ENCODE results near the gene PKN2. TPM values are rescaled to one million over a fixed set of nuclear protein-coding genes. Genes with fewer than 3 reads are reported as not detected.

The PKN2 gene
- total and polyA plus RNA-seq, 2 experiments from 2014 or later, result 14.6 to 29.4 TPM

DNA sequence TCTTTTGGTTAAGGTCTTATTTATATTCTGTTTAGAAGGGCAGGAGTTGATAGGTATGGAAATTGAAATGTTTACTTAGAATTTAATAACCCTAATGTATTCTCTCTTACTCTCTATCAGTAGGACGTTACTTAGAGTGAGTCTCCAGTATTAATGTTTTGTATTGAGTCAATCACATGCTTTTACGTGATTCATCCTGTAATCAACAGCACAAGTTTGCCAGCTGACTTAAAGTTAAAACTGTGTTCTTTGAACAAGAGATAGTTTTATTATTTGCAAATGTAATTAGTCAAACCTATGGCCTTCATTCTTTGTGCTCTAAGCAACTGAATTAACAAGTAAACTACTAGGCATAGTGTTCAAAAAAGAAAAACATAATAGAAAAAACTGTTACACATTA is 57.3 kb downstream of the PKN2 start:
- Mint-ChIP-seq H3K4me1 (peaks cover 16% of the 10 kb centered on the region), H3K4me3 (no peak overlapping the region), H3K27me3 (ENCODE audit: insufficient read depth, low read depth, poor library complexity) (no peaks in the 10 kb centered on the region), H3K9me3 (peaks cover 2% of the 10 kb centered on the region; the same call in 1 of the 3 replicates), H3K36me3 (ENCODE audit: low read depth) (peaks cover 3% of the 10 kb centered on the region), H3K27ac (no peak overlapping the region)
- Histone ChIP-seq H4K20me1 (replicated peaks; ENCODE audit: insufficient read depth) (peaks cover 4% of the 10 kb centered on the region; the same call in 1 of the 2 replicates), H3K4me2 (no peak overlapping the region), H3K79me2 (replicated peaks; ENCODE audit: insufficient read depth) (peaks cover 45% of the 10 kb centered on the region), H2AFZ (no peak overlapping the region), H3K27me3 (ENCODE audit: insufficient read depth) (no peaks in the 10 kb centered on the region), H3K27ac (ENCODE audit: low read depth) (no peak overlapping the region), H3K4me1 (ENCODE audit: insufficient read depth) (peaks cover 14% of the 10 kb centered on the region), H3K9me2 (ENCODE audit: insufficient read depth) (no peaks in the 10 kb centered on the region), H3K4me3 (no peak overlapping the region), H3K36me3 (ENCODE audit: insufficient read depth) (no peaks in the 10 kb centered on the region), H3F3A (replicated peaks; ENCODE audit: low read depth) (no peaks in the 10 kb centered on the region)
- DNase-seq (ENCODE audit: low spot score), result no peak
- TF ChIP-seq ZNF114 (CRISPR knock-in tag; IDR thresholded peaks at IDR 0.05) (no peak), POLR2AphosphoS5 (IDR thresholded peaks at IDR 0.05; ENCODE audit: low read depth) (no peak), EZH2phosphoT487 (IDR thresholded peaks at IDR 0.05; ENCODE audit: unreplicated experiment) (no peak), STAT1 (IDR thresholded peaks at IDR 0.05; ENCODE audit: unreplicated experiment) (no peak), CREB1 (CRISPR knock-in tag; IDR thresholded peaks at IDR 0.05; ENCODE audit: low read depth) (no peak), JUNB (IDR thresholded peaks at IDR 0.05; ENCODE audit: unreplicated experiment) (no peak), NANOG (IDR thresholded peaks at IDR 0.05; ENCODE audit: borderline replicate concordance) (no peak), ZNF331 (CRISPR knock-in tag; IDR thresholded peaks at IDR 0.05; ENCODE audit: low read depth) (no peak), EZH2 (IDR thresholded peaks at IDR 0.05; ENCODE audit: low read depth, unreplicated experiment) (no peak)
- TF ChIP-seq, protein P1, sequence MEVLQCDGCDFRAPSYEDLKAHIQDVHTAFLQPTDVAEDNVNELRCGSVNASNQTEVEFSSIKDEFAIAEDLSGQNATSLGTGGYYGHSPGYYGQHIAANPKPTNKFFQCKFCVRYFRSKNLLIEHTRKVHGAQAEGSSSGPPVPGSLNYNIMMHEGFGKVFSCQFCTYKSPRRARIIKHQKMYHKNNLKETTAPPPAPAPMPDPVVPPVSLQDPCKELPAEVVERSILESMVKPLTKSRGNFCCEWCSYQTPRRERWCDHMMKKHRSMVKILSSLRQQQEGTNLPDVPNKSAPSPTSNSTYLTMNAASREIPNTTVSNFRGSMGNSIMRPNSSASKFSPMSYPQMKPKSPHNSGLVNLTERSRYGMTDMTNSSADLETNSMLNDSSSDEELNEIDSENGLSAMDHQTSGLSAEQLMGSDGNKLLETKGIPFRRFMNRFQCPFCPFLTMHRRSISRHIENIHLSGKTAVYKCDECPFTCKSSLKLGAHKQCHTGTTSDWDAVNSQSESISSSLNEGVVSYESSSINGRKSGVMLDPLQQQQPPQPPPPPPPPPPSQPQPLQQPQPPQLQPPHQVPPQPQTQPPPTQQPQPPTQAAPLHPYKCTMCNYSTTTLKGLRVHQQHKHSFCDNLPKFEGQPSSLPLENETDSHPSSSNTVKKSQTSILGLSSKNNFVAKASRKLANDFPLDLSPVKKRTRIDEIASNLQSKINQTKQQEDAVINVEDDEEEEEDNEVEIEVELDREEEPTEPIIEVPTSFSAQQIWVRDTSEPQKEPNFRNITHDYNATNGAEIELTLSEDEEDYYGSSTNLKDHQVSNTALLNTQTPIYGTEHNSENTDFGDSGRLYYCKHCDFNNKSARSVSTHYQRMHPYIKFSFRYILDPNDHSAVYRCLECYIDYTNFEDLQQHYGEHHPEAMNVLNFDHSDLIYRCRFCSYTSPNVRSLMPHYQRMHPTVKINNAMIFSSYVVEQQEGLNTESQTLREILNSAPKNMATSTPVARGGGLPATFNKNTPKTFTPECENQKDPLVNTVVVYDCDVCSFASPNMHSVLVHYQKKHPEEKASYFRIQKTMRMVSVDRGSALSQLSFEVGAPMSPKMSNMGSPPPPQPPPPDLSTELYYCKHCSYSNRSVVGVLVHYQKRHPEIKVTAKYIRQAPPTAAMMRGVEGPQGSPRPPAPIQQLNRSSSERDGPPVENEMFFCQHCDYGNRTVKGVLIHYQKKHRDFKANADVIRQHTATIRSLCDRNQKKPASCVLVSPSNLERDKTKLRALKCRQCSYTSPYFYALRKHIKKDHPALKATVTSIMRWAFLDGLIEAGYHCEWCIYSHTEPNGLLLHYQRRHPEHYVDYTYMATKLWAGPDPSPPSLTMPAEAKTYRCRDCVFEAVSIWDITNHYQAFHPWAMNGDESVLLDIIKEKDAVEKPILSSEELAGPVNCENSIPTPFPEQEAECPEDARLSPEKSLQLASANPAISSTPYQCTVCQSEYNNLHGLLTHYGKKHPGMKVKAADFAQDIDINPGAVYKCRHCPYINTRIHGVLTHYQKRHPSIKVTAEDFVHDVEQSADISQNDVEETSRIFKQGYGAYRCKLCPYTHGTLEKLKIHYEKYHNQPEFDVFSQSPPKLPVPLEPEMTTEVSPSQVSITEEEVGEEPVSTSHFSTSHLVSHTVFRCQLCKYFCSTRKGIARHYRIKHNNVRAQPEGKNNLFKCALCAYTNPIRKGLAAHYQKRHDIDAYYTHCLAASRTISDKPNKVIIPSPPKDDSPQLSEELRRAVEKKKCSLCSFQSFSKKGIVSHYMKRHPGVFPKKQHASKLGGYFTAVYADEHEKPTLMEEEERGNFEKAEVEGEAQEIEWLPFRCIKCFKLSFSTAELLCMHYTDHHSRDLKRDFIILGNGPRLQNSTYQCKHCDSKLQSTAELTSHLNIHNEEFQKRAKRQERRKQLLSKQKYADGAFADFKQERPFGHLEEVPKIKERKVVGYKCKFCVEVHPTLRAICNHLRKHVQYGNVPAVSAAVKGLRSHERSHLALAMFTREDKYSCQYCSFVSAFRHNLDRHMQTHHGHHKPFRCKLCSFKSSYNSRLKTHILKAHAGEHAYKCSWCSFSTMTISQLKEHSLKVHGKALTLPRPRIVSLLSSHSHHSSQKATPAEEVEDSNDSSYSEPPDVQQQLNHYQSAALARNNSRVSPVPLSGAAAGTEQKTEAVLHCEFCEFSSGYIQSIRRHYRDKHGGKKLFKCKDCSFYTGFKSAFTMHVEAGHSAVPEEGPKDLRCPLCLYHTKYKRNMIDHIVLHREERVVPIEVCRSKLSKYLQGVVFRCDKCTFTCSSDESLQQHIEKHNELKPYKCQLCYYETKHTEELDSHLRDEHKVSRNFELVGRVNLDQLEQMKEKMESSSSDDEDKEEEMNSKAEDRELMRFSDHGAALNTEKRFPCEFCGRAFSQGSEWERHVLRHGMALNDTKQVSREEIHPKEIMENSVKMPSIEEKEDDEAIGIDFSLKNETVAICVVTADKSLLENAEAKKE (CRISPR knock-in tag; IDR thresholded peaks at IDR 0.05), result no peak
- TF ChIP-seq, protein P2, sequence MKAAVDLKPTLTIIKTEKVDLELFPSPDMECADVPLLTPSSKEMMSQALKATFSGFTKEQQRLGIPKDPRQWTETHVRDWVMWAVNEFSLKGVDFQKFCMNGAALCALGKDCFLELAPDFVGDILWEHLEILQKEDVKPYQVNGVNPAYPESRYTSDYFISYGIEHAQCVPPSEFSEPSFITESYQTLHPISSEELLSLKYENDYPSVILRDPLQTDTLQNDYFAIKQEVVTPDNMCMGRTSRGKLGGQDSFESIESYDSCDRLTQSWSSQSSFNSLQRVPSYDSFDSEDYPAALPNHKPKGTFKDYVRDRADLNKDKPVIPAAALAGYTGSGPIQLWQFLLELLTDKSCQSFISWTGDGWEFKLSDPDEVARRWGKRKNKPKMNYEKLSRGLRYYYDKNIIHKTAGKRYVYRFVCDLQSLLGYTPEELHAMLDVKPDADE (IDR thresholded peaks at IDR 0.05), result no peak
- TF ChIP-seq, protein P3, sequence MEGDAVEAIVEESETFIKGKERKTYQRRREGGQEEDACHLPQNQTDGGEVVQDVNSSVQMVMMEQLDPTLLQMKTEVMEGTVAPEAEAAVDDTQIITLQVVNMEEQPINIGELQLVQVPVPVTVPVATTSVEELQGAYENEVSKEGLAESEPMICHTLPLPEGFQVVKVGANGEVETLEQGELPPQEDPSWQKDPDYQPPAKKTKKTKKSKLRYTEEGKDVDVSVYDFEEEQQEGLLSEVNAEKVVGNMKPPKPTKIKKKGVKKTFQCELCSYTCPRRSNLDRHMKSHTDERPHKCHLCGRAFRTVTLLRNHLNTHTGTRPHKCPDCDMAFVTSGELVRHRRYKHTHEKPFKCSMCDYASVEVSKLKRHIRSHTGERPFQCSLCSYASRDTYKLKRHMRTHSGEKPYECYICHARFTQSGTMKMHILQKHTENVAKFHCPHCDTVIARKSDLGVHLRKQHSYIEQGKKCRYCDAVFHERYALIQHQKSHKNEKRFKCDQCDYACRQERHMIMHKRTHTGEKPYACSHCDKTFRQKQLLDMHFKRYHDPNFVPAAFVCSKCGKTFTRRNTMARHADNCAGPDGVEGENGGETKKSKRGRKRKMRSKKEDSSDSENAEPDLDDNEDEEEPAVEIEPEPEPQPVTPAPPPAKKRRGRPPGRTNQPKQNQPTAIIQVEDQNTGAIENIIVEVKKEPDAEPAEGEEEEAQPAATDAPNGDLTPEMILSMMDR (conservative IDR thresholded peaks at IDR 0.05; ENCODE audit: low read depth in 2 of 2), result no peak
- TF ChIP-seq, protein P4, sequence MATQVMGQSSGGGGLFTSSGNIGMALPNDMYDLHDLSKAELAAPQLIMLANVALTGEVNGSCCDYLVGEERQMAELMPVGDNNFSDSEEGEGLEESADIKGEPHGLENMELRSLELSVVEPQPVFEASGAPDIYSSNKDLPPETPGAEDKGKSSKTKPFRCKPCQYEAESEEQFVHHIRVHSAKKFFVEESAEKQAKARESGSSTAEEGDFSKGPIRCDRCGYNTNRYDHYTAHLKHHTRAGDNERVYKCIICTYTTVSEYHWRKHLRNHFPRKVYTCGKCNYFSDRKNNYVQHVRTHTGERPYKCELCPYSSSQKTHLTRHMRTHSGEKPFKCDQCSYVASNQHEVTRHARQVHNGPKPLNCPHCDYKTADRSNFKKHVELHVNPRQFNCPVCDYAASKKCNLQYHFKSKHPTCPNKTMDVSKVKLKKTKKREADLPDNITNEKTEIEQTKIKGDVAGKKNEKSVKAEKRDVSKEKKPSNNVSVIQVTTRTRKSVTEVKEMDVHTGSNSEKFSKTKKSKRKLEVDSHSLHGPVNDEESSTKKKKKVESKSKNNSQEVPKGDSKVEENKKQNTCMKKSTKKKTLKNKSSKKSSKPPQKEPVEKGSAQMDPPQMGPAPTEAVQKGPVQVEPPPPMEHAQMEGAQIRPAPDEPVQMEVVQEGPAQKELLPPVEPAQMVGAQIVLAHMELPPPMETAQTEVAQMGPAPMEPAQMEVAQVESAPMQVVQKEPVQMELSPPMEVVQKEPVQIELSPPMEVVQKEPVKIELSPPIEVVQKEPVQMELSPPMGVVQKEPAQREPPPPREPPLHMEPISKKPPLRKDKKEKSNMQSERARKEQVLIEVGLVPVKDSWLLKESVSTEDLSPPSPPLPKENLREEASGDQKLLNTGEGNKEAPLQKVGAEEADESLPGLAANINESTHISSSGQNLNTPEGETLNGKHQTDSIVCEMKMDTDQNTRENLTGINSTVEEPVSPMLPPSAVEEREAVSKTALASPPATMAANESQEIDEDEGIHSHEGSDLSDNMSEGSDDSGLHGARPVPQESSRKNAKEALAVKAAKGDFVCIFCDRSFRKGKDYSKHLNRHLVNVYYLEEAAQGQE (IDR thresholded peaks at IDR 0.05; ENCODE audit: unreplicated experiment), result no peak
- ATAC-seq, result no peak

All from GM23338 (cell line).